Panc1 (cell line): ENCODE data around the gene USP3. TPM values are rescaled to one million over a fixed set of nuclear protein-coding genes. Genes with fewer than 3 reads are reported as not detected.

Experiments
- ATAC-seq: fragments of 200-7000 bp; cut with Tn5 transposase; 2 replicates; pipeline ENCODE4 v1.9.1; 2020; ENCODE audit warnings: mild to moderate bottlenecking, moderate library complexity
- BruUV-seq: library from RNA; stranded (reverse); fragments of 400-500 nt; replicated peaks from 2 replicates; lab custom pipeline; 2021; lab: Mats Ljungman, UMichigan
- CTCF ChIA-PET: fragments of 300-600 bp; sonication (Branson Sonifier 250); formaldehyde crosslinking; loops from one replicate; lab custom pipeline; 2022; ENCODE audit warnings: antibody characterized with exemption; lab: Charles Lee
- POLR2A ChIA-PET: fragments of 300-600 bp; sonication (Branson Sonifier 250); formaldehyde crosslinking; loops from one replicate; lab custom pipeline; 2022; ENCODE audit warnings: antibody characterized with exemption; lab: Charles Lee
- DNase-seq: peaks from one replicate; pipeline ENCODE4 v3.0.0-alpha.2; 2010; ENCODE audit warnings: low read depth, low spot score
- H3K27ac ChIP-seq: 2 replicates; pipeline ENCODE4 v1.5.1; 2011; ENCODE audit warnings: mild to moderate bottlenecking, low read length, inconsistent platforms
- H3K27me3 ChIP-seq: fragments of 200-500 bp; sonication (Bioruptor generic); 2 replicates; pipeline ENCODE4 v1.6.0; 2014; ENCODE audit warnings: low read length, inconsistent platforms; ENCODE audit not compliant: control insufficient read depth, insufficient read depth
- H3K36me3 ChIP-seq: fragments of 200-500 bp; sonication (Bioruptor generic); 2 replicates; pipeline ENCODE4 v1.5.1; 2014; ENCODE audit warnings: inconsistent platforms, mild to moderate bottlenecking, low read length, moderate library complexity; ENCODE audit not compliant: control insufficient read depth, insufficient read depth
- H3K4me1 ChIP-seq: 2 replicates; pipeline ENCODE4 v1.5.1; 2011; ENCODE audit warnings: inconsistent platforms, mild to moderate bottlenecking, low read length, moderate library complexity; ENCODE audit not compliant: control insufficient read depth, insufficient read depth
- H3K4me3 ChIP-seq, 2 experiments: 2 replicates each; pipeline ENCODE4 v1.5.1; 2011 to 2012; ENCODE audit warnings: low read depth in 2 of 2, low read length in 2 of 2, mild to moderate bottlenecking in 2 of 2, inconsistent platforms in 1 of 2, moderate library complexity in 1 of 2
- H3K9me3 ChIP-seq: fragments of 200-500 bp; sonication (Bioruptor generic); 2 replicates; pipeline ENCODE4 v1.5.1; 2014; ENCODE audit warnings: low read depth, mild to moderate bottlenecking, inconsistent platforms, low read length, moderate library complexity; ENCODE audit not compliant: control insufficient read depth, insufficient read depth
- POLR2AphosphoS5 ChIP-seq: IDR thresholded peaks from 2 replicates; pipeline ENCODE4 v1.6.1; 2012; ENCODE audit warnings: mild to moderate bottlenecking, low read depth, low read length, moderate library complexity
- SIN3A ChIP-seq: IDR thresholded peaks from 2 replicates; pipeline ENCODE4 v1.6.1; 2012; ENCODE audit warnings: low read depth, mild to moderate bottlenecking, low read length, moderate library complexity, borderline replicate concordance; ENCODE audit not compliant: insufficient read depth
- TCF7L2 ChIP-seq: IDR thresholded peaks from 2 replicates; pipeline ENCODE4 v1.6.1; 2011; ENCODE audit warnings: mild to moderate bottlenecking, low read depth, low read length, inconsistent platforms
- in situ Hi-C: cut with HindIII; loops from 2 replicates; pipeline ENCODE4 v1.10.0; 2016; ENCODE audit warnings: low sequenced_read_pairs, low pct_unique_long_range_greater_than_20kb
- intact Hi-C: fragments of 100-400 bp; cut with micrococcal nuclease; formaldehyde crosslinking; loops from one replicate; pipeline ENCODE4 v1.10.0; 2022; ENCODE audit not compliant: unreplicated experiment
- total RNA-seq: library from RNA; stranded (reverse); gene quantifications from one replicate; pipeline ENCODE4 v1.2.1, GENCODE V29; 2021; ENCODE audit not compliant: unreplicated experiment
- TF ChIP-seq, protein P1 (sequence below), 2 experiments: IDR thresholded peaks; 2 replicates each; pipeline ENCODE4 v1.6.1; 2011 to 2012; ENCODE audit warnings: low read depth in 2 of 2, control low read depth in 1 of 2, low read length in 1 of 2, mild to moderate bottlenecking in 1 of 2, moderate library complexity in 1 of 2; ENCODE audit not compliant: insufficient read depth in 1 of 2
- TF ChIP-seq, protein P2 (sequence below): fragments of 450-650 bp; IDR thresholded peaks from 2 replicates; pipeline ENCODE4 v1.5.1; 2017; ENCODE audit warnings: mild to moderate bottlenecking

Gene USP3
- total RNA-seq, 1 experiment from 2014 or later: 51.4 TPM

DNA sequence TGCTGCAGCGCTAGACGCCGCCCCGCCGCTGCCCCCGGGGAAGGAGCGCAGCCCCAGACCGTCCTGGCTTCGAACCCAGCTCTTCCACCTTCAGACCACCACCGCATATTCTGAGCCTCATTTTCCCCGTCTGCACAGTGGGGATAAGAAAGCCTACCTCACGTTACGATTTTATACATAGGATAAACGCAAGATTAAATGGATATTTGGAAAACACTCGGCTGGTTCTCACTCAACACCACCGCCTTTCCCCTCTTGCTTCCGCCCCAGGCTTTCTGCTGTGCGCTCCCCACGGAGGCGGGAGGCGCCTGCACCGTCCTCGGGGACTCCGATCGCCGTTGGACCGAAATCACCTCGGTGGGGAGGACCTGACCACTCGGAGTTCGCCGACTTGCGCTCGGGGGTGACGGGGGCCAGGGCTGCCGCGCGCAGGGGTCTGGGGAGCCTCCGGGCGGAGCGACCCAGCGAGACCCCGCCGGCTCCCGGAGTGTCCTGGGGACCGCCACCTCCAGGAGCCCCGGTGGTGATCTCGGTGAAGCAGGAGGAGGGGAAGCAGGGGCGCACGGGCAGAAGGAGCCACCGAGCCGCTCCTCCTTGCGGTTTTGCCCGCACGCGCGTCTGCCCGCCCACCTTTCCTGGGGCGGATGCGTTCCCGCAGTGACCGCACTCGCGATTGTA is 96.8 kb downstream of the USP3 start:
- no peaks in the 10 kb centered on the region for H3K27me3 ChIP-seq
- ChIA-PET CTCF (interaction anchor here (0.9 kb wide), 1 partner anchor 134 kb away, joined by 5 read pairs; no protein-coding TSS in a partner anchor), POLR2A (interaction anchor here (0.7 kb wide), 1 partner anchor 9 kb away, joined by 3 read pairs; no protein-coding TSS in a partner anchor)
- in situ Hi-C loops (no loop called here), intact Hi-C loops (no loop called here)
- no TSS peak for BruUV-seq
- H3K4me1 ChIP-seq: peaks cover 16% of the 10 kb centered on the region
- peak overlapping the region; percentile 86 for H3K27ac ChIP-seq
- DNase-seq (no peak), ATAC-seq (peak; percentile 19)
- H3K36me3 ChIP-seq: no peaks in the 10 kb centered on the region
- TF ChIP-seq, protein P1, sequence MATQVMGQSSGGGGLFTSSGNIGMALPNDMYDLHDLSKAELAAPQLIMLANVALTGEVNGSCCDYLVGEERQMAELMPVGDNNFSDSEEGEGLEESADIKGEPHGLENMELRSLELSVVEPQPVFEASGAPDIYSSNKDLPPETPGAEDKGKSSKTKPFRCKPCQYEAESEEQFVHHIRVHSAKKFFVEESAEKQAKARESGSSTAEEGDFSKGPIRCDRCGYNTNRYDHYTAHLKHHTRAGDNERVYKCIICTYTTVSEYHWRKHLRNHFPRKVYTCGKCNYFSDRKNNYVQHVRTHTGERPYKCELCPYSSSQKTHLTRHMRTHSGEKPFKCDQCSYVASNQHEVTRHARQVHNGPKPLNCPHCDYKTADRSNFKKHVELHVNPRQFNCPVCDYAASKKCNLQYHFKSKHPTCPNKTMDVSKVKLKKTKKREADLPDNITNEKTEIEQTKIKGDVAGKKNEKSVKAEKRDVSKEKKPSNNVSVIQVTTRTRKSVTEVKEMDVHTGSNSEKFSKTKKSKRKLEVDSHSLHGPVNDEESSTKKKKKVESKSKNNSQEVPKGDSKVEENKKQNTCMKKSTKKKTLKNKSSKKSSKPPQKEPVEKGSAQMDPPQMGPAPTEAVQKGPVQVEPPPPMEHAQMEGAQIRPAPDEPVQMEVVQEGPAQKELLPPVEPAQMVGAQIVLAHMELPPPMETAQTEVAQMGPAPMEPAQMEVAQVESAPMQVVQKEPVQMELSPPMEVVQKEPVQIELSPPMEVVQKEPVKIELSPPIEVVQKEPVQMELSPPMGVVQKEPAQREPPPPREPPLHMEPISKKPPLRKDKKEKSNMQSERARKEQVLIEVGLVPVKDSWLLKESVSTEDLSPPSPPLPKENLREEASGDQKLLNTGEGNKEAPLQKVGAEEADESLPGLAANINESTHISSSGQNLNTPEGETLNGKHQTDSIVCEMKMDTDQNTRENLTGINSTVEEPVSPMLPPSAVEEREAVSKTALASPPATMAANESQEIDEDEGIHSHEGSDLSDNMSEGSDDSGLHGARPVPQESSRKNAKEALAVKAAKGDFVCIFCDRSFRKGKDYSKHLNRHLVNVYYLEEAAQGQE (IDR thresholded peaks at IDR 0.05; ENCODE audit: insufficient read depth in 1 of 2, low read depth in 2 of 2, low read length in 1 of 2): no peak
- TF ChIP-seq SIN3A (no peak), TCF7L2 (no peak), POLR2AphosphoS5 (no peak)
- TF ChIP-seq, protein P2, sequence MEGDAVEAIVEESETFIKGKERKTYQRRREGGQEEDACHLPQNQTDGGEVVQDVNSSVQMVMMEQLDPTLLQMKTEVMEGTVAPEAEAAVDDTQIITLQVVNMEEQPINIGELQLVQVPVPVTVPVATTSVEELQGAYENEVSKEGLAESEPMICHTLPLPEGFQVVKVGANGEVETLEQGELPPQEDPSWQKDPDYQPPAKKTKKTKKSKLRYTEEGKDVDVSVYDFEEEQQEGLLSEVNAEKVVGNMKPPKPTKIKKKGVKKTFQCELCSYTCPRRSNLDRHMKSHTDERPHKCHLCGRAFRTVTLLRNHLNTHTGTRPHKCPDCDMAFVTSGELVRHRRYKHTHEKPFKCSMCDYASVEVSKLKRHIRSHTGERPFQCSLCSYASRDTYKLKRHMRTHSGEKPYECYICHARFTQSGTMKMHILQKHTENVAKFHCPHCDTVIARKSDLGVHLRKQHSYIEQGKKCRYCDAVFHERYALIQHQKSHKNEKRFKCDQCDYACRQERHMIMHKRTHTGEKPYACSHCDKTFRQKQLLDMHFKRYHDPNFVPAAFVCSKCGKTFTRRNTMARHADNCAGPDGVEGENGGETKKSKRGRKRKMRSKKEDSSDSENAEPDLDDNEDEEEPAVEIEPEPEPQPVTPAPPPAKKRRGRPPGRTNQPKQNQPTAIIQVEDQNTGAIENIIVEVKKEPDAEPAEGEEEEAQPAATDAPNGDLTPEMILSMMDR: no peak; the same call in none of the 2 replicates
- no peaks in the 10 kb centered on the region for H3K9me3 ChIP-seq
- H3K4me3 ChIP-seq: peak overlapping the region; percentile 73 to 94

DNA sequence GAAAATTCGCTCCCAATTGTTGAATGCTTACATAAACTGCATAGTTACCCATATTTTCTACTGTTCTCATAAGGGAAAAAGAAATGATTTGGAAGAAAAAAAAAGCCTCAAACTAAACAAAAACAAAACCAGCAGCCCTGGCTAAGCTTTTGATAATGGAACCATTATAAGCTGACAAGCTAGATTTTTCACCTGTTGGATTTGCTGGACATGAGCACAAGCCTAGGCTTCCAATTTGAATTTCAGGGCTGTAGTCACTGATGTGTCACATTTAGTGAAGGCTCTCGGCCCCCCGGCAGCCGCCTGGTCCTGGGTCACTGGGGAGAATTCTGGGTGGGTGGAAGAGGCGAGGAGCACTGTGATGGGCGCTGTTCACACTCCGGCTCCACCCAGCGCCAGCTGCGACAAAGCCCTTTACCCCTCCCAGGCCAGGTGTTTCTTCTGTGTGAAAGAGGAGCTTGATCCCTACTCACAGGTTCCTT is 97.4 kb downstream of the USP3 start:
- DNase-seq (no peak), ATAC-seq (no peak)
- intact Hi-C loops: no loop called here
- Histone ChIP-seq H3K9me3 (no peaks in the 10 kb centered on the region), H3K4me3 (peak overlapping the region; percentile 73 to 94), H3K4me1 (peaks cover 16% of the 10 kb centered on the region), H3K36me3 (no peaks in the 10 kb centered on the region), H3K27me3 (no peaks in the 10 kb centered on the region), H3K27ac (peak overlapping the region; percentile 86)
- no peak for TF ChIP-seq POLR2AphosphoS5
- TF ChIP-seq, protein P2: no peak
- ChIA-PET CTCF (no interaction called here), POLR2A (interaction anchor here (0.7 kb wide), 1 partner anchor 9 kb away, joined by 3 read pairs; no protein-coding TSS in a partner anchor)
- no TSS peak for BruUV-seq
- in situ Hi-C loops: no loop called here
